ENCODE results near the gene METTL6. TPM values are rescaled to one million over a fixed set of nuclear protein-coding genes. Genes with fewer than 3 reads are reported as not detected.

METTL6 gene
- polyA plus RNA-seq, 1 of the 3 experiments (the other 2 are of a cell fraction) = 22.7 TPM

- TF ChIP-seq EP300 (IDR thresholded peaks at IDR 0.05; ENCODE audit: borderline replicate concordance in 1 of 2, low read depth in 1 of 2, low read length in 1 of 2) (no peak), MEF2A (IDR thresholded peaks at IDR 0.05; ENCODE audit: borderline replicate concordance, low read depth) (no peak)
Measured at GRCh38 chr3:15470261-15470660, 42.9 kb upstream of the METTL6 start (continued).

- no peak overlapping the region for H2AFZ ChIP-seq (ENCODE audit: low read depth)
- H3K4me1 ChIP-seq (ENCODE audit: control insufficient read depth in 1 of 2, insufficient read depth in 2 of 2, low read depth in 1 of 2, low read length in 1 of 2) = peaks cover 0 to 7% of the 10 kb centered on the region in 2 experiments; a peak in 1 of 4 replicates
- CTCF ChIA-PET = interaction anchor here (0.7 to 1.6 kb wide), 4 partner anchors 13 to 264 kb away, joined by 3 to 4 read pairs (median 3); no protein-coding TSS in a partner anchor
- H3F3A ChIP-seq (replicated peaks; ENCODE audit: insufficient read depth) = no peaks in the 10 kb centered on the region
- no peaks in the 10 kb centered on the region for H3K27me3 ChIP-seq (ENCODE audit: insufficient read depth)
- no peak overlapping the region for H3K4me3 ChIP-seq (ENCODE audit: low read depth in 2 of 2, low read length in 1 of 2)
- H3K79me2 ChIP-seq (ENCODE audit: insufficient read depth) = no peaks in the 10 kb centered on the region
- no peak overlapping the region for H3K9ac ChIP-seq
- H4K20me1 ChIP-seq (ENCODE audit: insufficient read depth) = no peaks in the 10 kb centered on the region
- no peaks in the 10 kb centered on the region for H3K9me2 ChIP-seq
- POLR2A ChIA-PET = no interaction called here
- no peak overlapping the region for H3K27ac ChIP-seq (ENCODE audit: low read depth in 2 of 2, low read length in 1 of 2)
- WGBS (ENCODE audit: low lambda C conversion rate) = 64% methylated on average over 8 of the region's 11 CpGs
- H3K9me3 ChIP-seq = no peaks in the 10 kb centered on the region
- H3K4me2 ChIP-seq = no peak overlapping the region
- no peak for TF ChIP-seq JUND (IDR thresholded peaks at IDR 0.05)
- TF ChIP-seq POLR2AphosphoS5 (IDR thresholded peaks at IDR 0.05; ENCODE audit: low read depth, low read length) = no peak
- TF ChIP-seq RXRA (IDR thresholded peaks at IDR 0.05; ENCODE audit: borderline replicate concordance, low read depth) = no peak
- TF ChIP-seq, protein P1, sequence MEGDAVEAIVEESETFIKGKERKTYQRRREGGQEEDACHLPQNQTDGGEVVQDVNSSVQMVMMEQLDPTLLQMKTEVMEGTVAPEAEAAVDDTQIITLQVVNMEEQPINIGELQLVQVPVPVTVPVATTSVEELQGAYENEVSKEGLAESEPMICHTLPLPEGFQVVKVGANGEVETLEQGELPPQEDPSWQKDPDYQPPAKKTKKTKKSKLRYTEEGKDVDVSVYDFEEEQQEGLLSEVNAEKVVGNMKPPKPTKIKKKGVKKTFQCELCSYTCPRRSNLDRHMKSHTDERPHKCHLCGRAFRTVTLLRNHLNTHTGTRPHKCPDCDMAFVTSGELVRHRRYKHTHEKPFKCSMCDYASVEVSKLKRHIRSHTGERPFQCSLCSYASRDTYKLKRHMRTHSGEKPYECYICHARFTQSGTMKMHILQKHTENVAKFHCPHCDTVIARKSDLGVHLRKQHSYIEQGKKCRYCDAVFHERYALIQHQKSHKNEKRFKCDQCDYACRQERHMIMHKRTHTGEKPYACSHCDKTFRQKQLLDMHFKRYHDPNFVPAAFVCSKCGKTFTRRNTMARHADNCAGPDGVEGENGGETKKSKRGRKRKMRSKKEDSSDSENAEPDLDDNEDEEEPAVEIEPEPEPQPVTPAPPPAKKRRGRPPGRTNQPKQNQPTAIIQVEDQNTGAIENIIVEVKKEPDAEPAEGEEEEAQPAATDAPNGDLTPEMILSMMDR (IDR thresholded peaks at IDR 0.05) = no peak
- no peak for TF ChIP-seq FOXM1 (IDR thresholded peaks at IDR 0.05; ENCODE audit: low read depth)
- TF ChIP-seq EZH2phosphoT487 (IDR thresholded peaks at IDR 0.05; ENCODE audit: borderline replicate concordance, low read depth) = no peak
- TF ChIP-seq RFX5 (IDR thresholded peaks at IDR 0.05; ENCODE audit: low read length) = no peak
- no peak for TF ChIP-seq MXI1 (IDR thresholded peaks at IDR 0.05; ENCODE audit: low read depth, low read length)
- TF ChIP-seq YY1 (IDR thresholded peaks at IDR 0.05; ENCODE audit: low read depth) = no peak
- TF ChIP-seq, protein P2, sequence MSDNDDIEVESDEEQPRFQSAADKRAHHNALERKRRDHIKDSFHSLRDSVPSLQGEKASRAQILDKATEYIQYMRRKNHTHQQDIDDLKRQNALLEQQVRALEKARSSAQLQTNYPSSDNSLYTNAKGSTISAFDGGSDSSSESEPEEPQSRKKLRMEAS (IDR thresholded peaks at IDR 0.05; ENCODE audit: low read depth) = no peak
- TF ChIP-seq, protein P3, sequence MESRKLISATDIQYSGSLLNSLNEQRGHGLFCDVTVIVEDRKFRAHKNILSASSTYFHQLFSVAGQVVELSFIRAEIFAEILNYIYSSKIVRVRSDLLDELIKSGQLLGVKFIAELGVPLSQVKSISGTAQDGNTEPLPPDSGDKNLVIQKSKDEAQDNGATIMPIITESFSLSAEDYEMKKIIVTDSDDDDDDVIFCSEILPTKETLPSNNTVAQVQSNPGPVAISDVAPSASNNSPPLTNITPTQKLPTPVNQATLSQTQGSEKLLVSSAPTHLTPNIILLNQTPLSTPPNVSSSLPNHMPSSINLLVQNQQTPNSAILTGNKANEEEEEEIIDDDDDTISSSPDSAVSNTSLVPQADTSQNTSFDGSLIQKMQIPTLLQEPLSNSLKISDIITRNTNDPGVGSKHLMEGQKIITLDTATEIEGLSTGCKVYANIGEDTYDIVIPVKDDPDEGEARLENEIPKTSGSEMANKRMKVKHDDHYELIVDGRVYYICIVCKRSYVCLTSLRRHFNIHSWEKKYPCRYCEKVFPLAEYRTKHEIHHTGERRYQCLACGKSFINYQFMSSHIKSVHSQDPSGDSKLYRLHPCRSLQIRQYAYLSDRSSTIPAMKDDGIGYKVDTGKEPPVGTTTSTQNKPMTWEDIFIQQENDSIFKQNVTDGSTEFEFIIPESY (IDR thresholded peaks at IDR 0.05; ENCODE audit: borderline replicate concordance, low read depth) = no peak
- TF ChIP-seq SMC3 (IDR thresholded peaks at IDR 0.05; ENCODE audit: low read depth, low read length) = no peak
- no peak for DNase-seq
- no peaks in the 10 kb centered on the region for H3K36me3 ChIP-seq (replicated peaks in 1 of 2; ENCODE audit: control insufficient read depth in 1 of 2, insufficient read depth in 2 of 2, low read length in 1 of 2)
Measured at GRCh38 chr3:15467227-15468181, 40.2 kb upstream of the METTL6 start.

All from SK-N-SH (cell line).